ENCODE results near the gene TMEM132C. TPM values are rescaled to one million over a fixed set of nuclear protein-coding genes. Genes with fewer than 3 reads are reported as not detected.

Gene TMEM132C
- polyA plus RNA-seq, 1 of the 3 experiments (the other 2 are of a cell fraction): not detected

DNA sequence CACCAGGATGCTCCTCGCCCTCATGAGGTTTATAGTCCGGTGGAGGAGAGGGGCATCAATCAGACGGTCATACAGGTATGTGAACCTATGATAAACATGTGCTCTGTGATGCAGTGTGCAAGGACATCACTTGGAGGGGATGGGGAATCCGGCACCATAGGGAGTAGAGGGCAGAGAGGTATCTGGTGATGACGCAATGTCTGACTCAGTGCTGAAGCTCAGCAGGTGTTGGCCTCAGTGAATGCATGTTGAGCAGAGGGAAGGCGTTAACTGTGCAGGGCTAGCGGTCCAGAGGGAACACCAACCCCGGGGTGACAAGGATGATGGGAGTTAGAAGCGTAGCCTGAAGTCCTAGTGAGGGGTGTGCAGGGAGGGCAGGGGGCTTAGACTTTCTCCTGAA is 200.9 kb downstream of the TMEM132C start:
- Histone ChIP-seq H3K4me1 (ENCODE audit: control insufficient read depth in 1 of 2, insufficient read depth in 2 of 2, low read depth in 1 of 2, low read length in 1 of 2) (no peaks in the 10 kb centered on the region), H3K27me3 (ENCODE audit: insufficient read depth) (no peaks in the 10 kb centered on the region), H3K4me2 (no peak overlapping the region), H3K9me2 (no peaks in the 10 kb centered on the region), H3K79me2 (ENCODE audit: insufficient read depth) (no peaks in the 10 kb centered on the region), H3K36me3 (replicated peaks in 1 of 2; ENCODE audit: control insufficient read depth in 1 of 2, insufficient read depth in 2 of 2, low read length in 1 of 2) (no peaks in the 10 kb centered on the region), H3F3A (replicated peaks; ENCODE audit: insufficient read depth) (no peaks in the 10 kb centered on the region), H3K4me3 (ENCODE audit: low read depth in 2 of 2, low read length in 1 of 2) (no peak overlapping the region), H3K27ac (ENCODE audit: low read depth in 2 of 2, low read length in 1 of 2) (no peak overlapping the region), H2AFZ (ENCODE audit: low read depth) (no peak overlapping the region), H4K20me1 (ENCODE audit: insufficient read depth) (no peaks in the 10 kb centered on the region), H3K9ac (no peak overlapping the region), H3K9me3 (no peaks in the 10 kb centered on the region)
- WGBS (ENCODE audit: low lambda C conversion rate): 23% methylated on average over 9 of the region's 9 CpGs
- POLR2A ChIA-PET: no interaction called here
- TF ChIP-seq, protein P1, sequence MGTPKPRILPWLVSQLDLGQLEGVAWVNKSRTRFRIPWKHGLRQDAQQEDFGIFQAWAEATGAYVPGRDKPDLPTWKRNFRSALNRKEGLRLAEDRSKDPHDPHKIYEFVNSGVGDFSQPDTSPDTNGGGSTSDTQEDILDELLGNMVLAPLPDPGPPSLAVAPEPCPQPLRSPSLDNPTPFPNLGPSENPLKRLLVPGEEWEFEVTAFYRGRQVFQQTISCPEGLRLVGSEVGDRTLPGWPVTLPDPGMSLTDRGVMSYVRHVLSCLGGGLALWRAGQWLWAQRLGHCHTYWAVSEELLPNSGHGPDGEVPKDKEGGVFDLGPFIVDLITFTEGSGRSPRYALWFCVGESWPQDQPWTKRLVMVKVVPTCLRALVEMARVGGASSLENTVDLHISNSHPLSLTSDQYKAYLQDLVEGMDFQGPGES (IDR thresholded peaks at IDR 0.05; ENCODE audit: low read depth, low read length): no peak
- TF ChIP-seq RAD21 (IDR thresholded peaks at IDR 0.05; ENCODE audit: low read length) (no peak), RCOR1 (IDR thresholded peaks at IDR 0.05; ENCODE audit: low read length) (no peak), ELF1 (IDR thresholded peaks at IDR 0.05) (no peak), JUND (IDR thresholded peaks at IDR 0.05) (no peak), SMC3 (IDR thresholded peaks at IDR 0.05; ENCODE audit: low read depth, low read length) (no peak), EP300 (IDR thresholded peaks at IDR 0.05; ENCODE audit: borderline replicate concordance in 1 of 2, low read depth in 1 of 2, low read length in 1 of 2) (no peak), TCF12 (IDR thresholded peaks at IDR 0.05) (no peak), REST (IDR thresholded peaks at IDR 0.05; ENCODE audit: low read depth, low read length) (no peak), TEAD4 (IDR thresholded peaks at IDR 0.05; ENCODE audit: borderline replicate concordance, insufficient read depth) (no peak), NFIC (IDR thresholded peaks at IDR 0.05; ENCODE audit: borderline replicate concordance) (no peak), YY1 (IDR thresholded peaks at IDR 0.05; ENCODE audit: low read depth) (no peak), MXI1 (IDR thresholded peaks at IDR 0.05; ENCODE audit: low read depth, low read length) (no peak)
- TF ChIP-seq, protein P2, sequence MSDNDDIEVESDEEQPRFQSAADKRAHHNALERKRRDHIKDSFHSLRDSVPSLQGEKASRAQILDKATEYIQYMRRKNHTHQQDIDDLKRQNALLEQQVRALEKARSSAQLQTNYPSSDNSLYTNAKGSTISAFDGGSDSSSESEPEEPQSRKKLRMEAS (IDR thresholded peaks at IDR 0.05; ENCODE audit: low read depth): no peak
- DNase-seq: no peak
- CTCF ChIA-PET: no interaction called here

GRCh38 chr12:128468926-128469325 is 202.0 kb downstream of the TMEM132C start:
- ChIA-PET CTCF (no interaction called here), POLR2A (no interaction called here)
- no peak overlapping the region for H3K4me2 ChIP-seq
- no peak overlapping the region for H3K27ac ChIP-seq (ENCODE audit: low read depth in 2 of 2, low read length in 1 of 2)
- H3K9ac ChIP-seq: no peak overlapping the region
- H4K20me1 ChIP-seq (ENCODE audit: insufficient read depth): no peaks in the 10 kb centered on the region
- H2AFZ ChIP-seq (ENCODE audit: low read depth): no peak overlapping the region
- DNase-seq: no peak
- no peak overlapping the region for H3K4me3 ChIP-seq (ENCODE audit: low read depth in 2 of 2, low read length in 1 of 2)
- H3K79me2 ChIP-seq (ENCODE audit: insufficient read depth): no peaks in the 10 kb centered on the region
- no peaks in the 10 kb centered on the region for H3K9me2 ChIP-seq
- no peaks in the 10 kb centered on the region for H3K36me3 ChIP-seq (replicated peaks in 1 of 2; ENCODE audit: control insufficient read depth in 1 of 2, insufficient read depth in 2 of 2, low read length in 1 of 2)
- no peaks in the 10 kb centered on the region for H3K27me3 ChIP-seq (ENCODE audit: insufficient read depth)
- no peaks in the 10 kb centered on the region for H3K9me3 ChIP-seq
- H3F3A ChIP-seq (replicated peaks; ENCODE audit: insufficient read depth): no peaks in the 10 kb centered on the region
- TF ChIP-seq FOXJ3 (CRISPR knock-in tag; IDR thresholded peaks at IDR 0.05) (no peak), CHD2 (IDR thresholded peaks at IDR 0.05; ENCODE audit: low read length, partially characterized antibody) (no peak)
- WGBS (ENCODE audit: low lambda C conversion rate): 44% methylated on average over 4 of the region's 4 CpGs
- H3K4me1 ChIP-seq (ENCODE audit: control insufficient read depth in 1 of 2, insufficient read depth in 2 of 2, low read depth in 1 of 2, low read length in 1 of 2): no peaks in the 10 kb centered on the region

All from SK-N-SH (cell line).